Adipose tissue (tissue), 3 donors: Measurements from ENCODE around the gene KLF12. TPM values are rescaled to one million over a fixed set of nuclear protein-coding genes. Genes with fewer than 3 reads are reported as not detected.

Source experiments
- H3K27ac ChIP-seq: one replicate; pipeline ENCODE4 v1.5.1; 2013; ENCODE audit warnings: low read depth, low read length
- WGBS, 3 donors: extraction: QIAGEN DNeasy Blood & Tissue Kit; methylation state at CpG; one replicate each; pipeline ENCODE4 v1.1.7; 2013; 5-methylcytosine and 5-hydroxymethylcytosine counted together
- polyA plus RNA-seq, 3 donors: library from polyadenylated mRNA; stranded (reverse); fragments of 200-250 nt; gene quantifications; one replicate each; pipeline ENCODE4 v1.2.3, GENCODE V29; 2013
- donor health status: healthy with polysubstance abuse.
- donor health status: Bipolar disorder and iron deficiency.
- donor health status: healthy.

KLF12 gene
- polyA plus RNA-seq, 3 donors, result 0.56 to 3.6 (median 0.95) TPM

- no peak overlapping the region for H3K27ac ChIP-seq
These were observed 22.8 kb downstream of the KLF12 start for GRCh38 chr13:74111399-74111798.

- WGBS, 3 donors, result 66 to 82% (median 67%) methylated on average over 4 of the region's 4 CpGs
- H3K27ac ChIP-seq, result no peak overlapping the region
These were observed 24.2 kb downstream of the KLF12 start for GRCh38 chr13:74110053-74110452.

GRCh38 chr13:74107598-74107997, 26.6 kb downstream of the KLF12 start:
- WGBS, 3 donors, result 95 to 98% (median 97%) methylated on average over 3 of the region's 3 CpGs
- no peak overlapping the region for H3K27ac ChIP-seq

- no peak overlapping the region for H3K27ac ChIP-seq
These were observed 28.3 kb downstream of the KLF12 start for GRCh38 chr13:74105871-74106270.

GRCh38 chr13:74104661-74105275, 29.4 kb downstream of the KLF12 start:
- 78 to 89% (median 82%) methylated on average over 3 of the region's 3 CpGs for WGBS, 3 donors
- no peak overlapping the region for H3K27ac ChIP-seq

- H3K27ac ChIP-seq, result no peak overlapping the region
- WGBS, 3 donors, result 29 to 77% (median 75%) methylated on average over 3 of the region's 3 CpGs
These were observed 30.1 kb downstream of the KLF12 start for GRCh38 chr13:74103970-74104555.

GRCh38 chr13:74103196-74103595, 31.0 kb downstream of the KLF12 start:
- no peak overlapping the region for H3K27ac ChIP-seq
- WGBS, 3 donors, result 84 to 93% (median 92%) methylated on average over 6 of the region's 6 CpGs

GRCh38 chr13:74102691-74103090, 31.5 kb downstream of the KLF12 start:
- 88 to 91% (median 89%) methylated on average over 1 of the region's 1 CpG for WGBS, 3 donors
- H3K27ac ChIP-seq, result no peak overlapping the region

- 62 to 91% (median 85%) methylated on average over 1 of the region's 1 CpG for WGBS, 3 donors
- no peak overlapping the region for H3K27ac ChIP-seq
These were observed 32.8 kb downstream of the KLF12 start for GRCh38 chr13:74101436-74101835.

GRCh38 chr13:74098077-74098476, 36.1 kb downstream of the KLF12 start:
- 73 to 99% (median 87%) methylated on average over 1 of the region's 1 CpG for WGBS, 3 donors
- H3K27ac ChIP-seq, result no peak overlapping the region

- 41 to 75% (median 59%) methylated on average over 1 of the region's 1 CpG for WGBS, 3 donors
- no peak overlapping the region for H3K27ac ChIP-seq
These were observed 37.1 kb downstream of the KLF12 start for GRCh38 chr13:74097116-74097515.

- H3K27ac ChIP-seq, result no peak overlapping the region
These were observed 40.5 kb downstream of the KLF12 start for GRCh38 chr13:74093691-74094090.

- no peak overlapping the region for H3K27ac ChIP-seq
- 64 to 80% (median 66%) methylated on average over 3 of the region's 3 CpGs for WGBS, 3 donors
These were observed 41.5 kb downstream of the KLF12 start for GRCh38 chr13:74092711-74093110.

GRCh38 chr13:74090869-74091605, 43.2 kb downstream of the KLF12 start:
- WGBS, 3 donors, result 84 to 86% (median 85%) methylated on average over 4 of the region's 4 CpGs
- no peak overlapping the region for H3K27ac ChIP-seq

- 93 to 96% (median 94%) methylated on average over 3 of the region's 3 CpGs for WGBS, 3 donors
These were observed 43.8 kb downstream of the KLF12 start for GRCh38 chr13:74090397-74090796.

GRCh38 chr13:74087357-74087756, 46.8 kb downstream of the KLF12 start:
- 44 to 81% (median 80%) methylated on average over 3 of the region's 3 CpGs for WGBS, 3 donors
- no peak overlapping the region for H3K27ac ChIP-seq

More at GRCh38 chr13:74090397-74090796, 43.8 kb downstream of the KLF12 start:
- no peak overlapping the region for H3K27ac ChIP-seq
